ENCODE measurements around the gene DIPK1B.

- TF ChIP-seq CTCF (IDR thresholded peaks at IDR 0.05; ENCODE audit: borderline replicate concordance, extremely low read depth, low read length, poor library complexity, severe bottlenecking) (no peak), EZH2 (IDR thresholded peaks at IDR 0.05; ENCODE audit: borderline replicate concordance, low read depth, low read length, severe bottlenecking) (no peak)
These were observed 26.6 kb downstream of the DIPK1B start for GRCh38 chr9:136738960-136739359.
